HepG2 (cell line): ENCODE data around the gene TLCD3A. TPM values are rescaled to one million over a fixed set of nuclear protein-coding genes. Genes with fewer than 3 reads are reported as not detected.

Experiments
- BHLHE40 ChIP-seq: IDR thresholded peaks from 2 replicates; pipeline ENCODE4 v1.6.1; 2011; ENCODE audit warnings: low read length, improper control_type of control experiment
- CBFB ChIP-seq: sonication (generic); formaldehyde crosslinking; IDR thresholded peaks from 2 replicates; pipeline ENCODE4 v1.4.0; 2020; ENCODE audit warnings: missing genetic modification reagents
- GABPB1 ChIP-seq: IDR thresholded peaks from 2 replicates; pipeline ENCODE4 v1.6.1; 2016; ENCODE audit warnings: mild to moderate bottlenecking, missing genetic modification reagents, moderate library complexity, missing compliant biosample characterization
- GLI4 ChIP-seq: sonication (generic); formaldehyde crosslinking; IDR thresholded peaks from 2 replicates; pipeline ENCODE4 v1.5.1; 2020; ENCODE audit warnings: missing genetic modification reagents, mild to moderate bottlenecking, moderate library complexity, borderline replicate concordance
- GTF2F1 ChIP-seq: fragments of 150-350 bp; IDR thresholded peaks from 2 replicates; pipeline ENCODE4 v1.6.1; 2014; ENCODE audit warnings: low read length
- HNRNPUL1 ChIP-seq: fragments of 200-400 bp; formaldehyde crosslinking; IDR thresholded peaks from 2 replicates; pipeline ENCODE4 v1.6.1; 2017; ENCODE audit warnings: low read depth, mild to moderate bottlenecking, low read length, moderate library complexity
- ISL2 ChIP-seq: sonication (generic); formaldehyde crosslinking; IDR thresholded peaks from 2 replicates; pipeline ENCODE4 v1.5.0; 2020; ENCODE audit warnings: missing genetic modification reagents
- NFE2L1 ChIP-seq: sonication (generic); formaldehyde crosslinking; IDR thresholded peaks from 2 replicates; pipeline ENCODE4 v1.4.0; 2020; ENCODE audit warnings: missing genetic modification reagents, mild to moderate bottlenecking, borderline replicate concordance
- REST ChIP-seq, 2 experiments: IDR thresholded peaks; 2 replicates each; pipeline ENCODE4 v1.6.1; 2011 to 2012; ENCODE audit warnings: low read length in 2 of 2, borderline replicate concordance in 1 of 2, low read depth in 1 of 2, mild to moderate bottlenecking in 1 of 2, moderate library complexity in 1 of 2
- SPEN ChIP-seq: sonication (generic); formaldehyde crosslinking; IDR thresholded peaks from 2 replicates; pipeline ENCODE4 v1.5.1; 2020; ENCODE audit warnings: low read depth, mild to moderate bottlenecking, missing genetic modification reagents
- TARDBP ChIP-seq: sonication (generic); formaldehyde crosslinking; IDR thresholded peaks from 2 replicates; pipeline ENCODE4 v1.8.0; 2022; ENCODE audit warnings: mild to moderate bottlenecking, missing genetic modification reagents
- ZBTB20 ChIP-seq: sonication (generic); formaldehyde crosslinking; IDR thresholded peaks from 2 replicates; pipeline ENCODE4 v1.8.1; 2023; ENCODE audit warnings: missing genetic modification reagents, low read depth, mild to moderate bottlenecking, borderline replicate concordance
- ZFP36 ChIP-seq: fragments of 150-350 bp; IDR thresholded peaks from 2 replicates; pipeline ENCODE4 v1.6.1; 2018; ENCODE audit warnings: borderline replicate concordance, low read length, low read depth; ENCODE audit not compliant: partially characterized antibody
- ZNF143 ChIP-seq: sonication (generic); formaldehyde crosslinking; IDR thresholded peaks from 2 replicates; pipeline ENCODE4 v1.4.0; 2020; ENCODE audit warnings: missing genetic modification reagents
- ZNF354B ChIP-seq: sonication (generic); formaldehyde crosslinking; IDR thresholded peaks from 2 replicates; pipeline ENCODE4 v1.8.0; 2022; ENCODE audit warnings: mild to moderate bottlenecking, missing genetic modification reagents
- ZNF430 ChIP-seq: sonication (generic); formaldehyde crosslinking; IDR thresholded peaks from 2 replicates; pipeline ENCODE4 v1.9.0; 2021; ENCODE audit warnings: mild to moderate bottlenecking, missing genetic modification reagents
- ZNF432 ChIP-seq: sonication (generic); formaldehyde crosslinking; IDR thresholded peaks from 2 replicates; pipeline ENCODE4 v1.5.0; 2020; ENCODE audit warnings: missing genetic modification reagents, mild to moderate bottlenecking, borderline replicate concordance
- ZNF589 ChIP-seq: sonication (generic); formaldehyde crosslinking; conservative IDR thresholded peaks from 2 replicates; pipeline ENCODE4 v1.8.0; 2022; ENCODE audit warnings: mild to moderate bottlenecking, moderate library complexity, missing genetic modification reagents
- ZNF737 ChIP-seq: sonication (generic); formaldehyde crosslinking; IDR thresholded peaks from 2 replicates; pipeline ENCODE4 v1.5.0; 2020; ENCODE audit warnings: missing genetic modification reagents, mild to moderate bottlenecking, borderline replicate concordance
- ZNF766 ChIP-seq: sonication (generic); formaldehyde crosslinking; IDR thresholded peaks from 2 replicates; pipeline ENCODE4 v1.5.0; 2020; ENCODE audit warnings: missing genetic modification reagents, borderline replicate concordance
- polyA plus RNA-seq, 8 experiments: library from polyadenylated mRNA; depleted of rRNA in 3 of 8; stranded (reverse) in 7 of 8; unstranded in 1 of 8; fragments of >200 nt; fragmentation: Illumina TruSeq in 4 of 8; extraction: Trizol in 4 of 8; gene quantifications; 2 replicates each; pipeline versions ENCODE4 v1.2.1 to v1.2.3, GENCODE V29; 2011 to 2016; ENCODE audit warnings: low read depth in 4 of 8, missing spikeins in 1 of 8, mixed read lengths in 1 of 8; ENCODE audit not compliant: insufficient read depth in 1 of 8
- total RNA-seq, 5 experiments: library from RNA; depleted of rRNA; stranded (reverse); fragments of >200 nt; fragmentation: Illumina TruSeq; extraction: Trizol; gene quantifications; 2 replicates each; pipeline ENCODE4 v1.2.3, GENCODE V29; 2016; ENCODE audit warnings: low read depth in 1 of 5
- TF ChIP-seq, protein P1 (sequence below): sonication (generic); formaldehyde crosslinking; IDR thresholded peaks from 2 replicates; pipeline ENCODE4 v1.4.0; 2020; ENCODE audit warnings: missing genetic modification reagents, mild to moderate bottlenecking, borderline replicate concordance
- TF ChIP-seq, protein P2 (sequence below): sonication (generic); formaldehyde crosslinking; IDR thresholded peaks from 2 replicates; pipeline ENCODE4 v1.5.0; 2020; ENCODE audit warnings: missing genetic modification reagents, mild to moderate bottlenecking, borderline replicate concordance

The TLCD3A gene
- total and polyA plus RNA-seq, 2 of the 13 experiments (the other 11 are each of a cell fraction or from before 2014, with no cell fraction given), result 25.2 to 46.6 TPM

DNA sequence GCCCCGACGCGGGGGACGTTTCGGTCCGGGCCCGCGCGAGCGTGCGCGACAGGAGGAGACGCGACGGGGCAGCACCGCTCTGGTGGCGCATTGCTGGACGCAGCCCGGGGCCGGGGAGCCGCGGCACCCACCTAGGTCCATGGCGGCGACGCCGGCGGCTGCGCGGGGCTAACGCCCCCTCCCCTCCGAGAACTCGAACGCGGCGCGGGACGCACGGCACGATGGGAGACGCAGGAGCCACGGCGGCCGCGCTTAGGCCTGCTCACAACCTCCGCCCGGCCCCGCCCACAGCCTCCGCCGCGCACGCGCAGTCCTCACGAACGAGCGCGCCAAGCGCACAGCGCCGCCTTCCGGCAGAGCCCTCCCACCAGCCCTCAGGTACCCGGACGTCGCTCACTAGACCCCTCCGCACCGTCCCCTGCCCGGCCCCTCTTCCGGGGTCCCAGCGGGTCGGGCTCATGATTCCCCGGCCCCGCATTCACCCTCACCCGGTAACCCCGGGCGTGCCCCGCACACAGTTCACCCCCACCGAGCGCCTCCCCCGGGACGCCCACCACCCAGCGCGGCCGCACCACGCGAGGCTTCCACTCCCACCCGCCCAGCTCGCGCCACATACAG lies 19.7 kb downstream of the TLCD3A start, which contains the start of gene GEMIN4 (continued):
- no peak for TF ChIP-seq REST (IDR thresholded peaks at IDR 0.05; ENCODE audit: borderline replicate concordance in 1 of 2, low read depth in 1 of 2, low read length in 2 of 2)
- peak; percentile 67; the same call in 1 of the 2 replicates for TF ChIP-seq ZNF354B
- TF ChIP-seq HNRNPUL1, result 0 out of 2 replicates have a peak, but pooled peaks have one; percentile 36
- no peak for TF ChIP-seq NFE2L1 (CRISPR knock-in tag)
- TF ChIP-seq ZNF432 (CRISPR knock-in tag), result peak; percentile 23; the same call in 1 of the 2 replicates
- peak; percentile 97 for TF ChIP-seq SPEN
- peak; percentile 53; the same call in 1 of the 2 replicates for TF ChIP-seq ZNF430
- TF ChIP-seq GLI4, result peak; percentile 74; the same call in 1 of the 2 replicates
- TF ChIP-seq GABPB1 (CRISPR knock-in tag), result peak; percentile 87
- TF ChIP-seq BHLHE40, result 0 out of 2 replicates have a peak, but pooled peaks have one; percentile 21
- TF ChIP-seq ZNF766 (CRISPR knock-in tag), result peak; percentile 67
- TF ChIP-seq TARDBP (CRISPR knock-in tag), result peak; percentile 80
- peak; percentile 86 for TF ChIP-seq ZNF143
- TF ChIP-seq GTF2F1, result no peak
- TF ChIP-seq ZNF589 (CRISPR knock-in tag), result peak; percentile 77; the same call in 1 of the 2 replicates
- TF ChIP-seq ZBTB20 (CRISPR knock-in tag), result peak; percentile 50; the same call in 1 of the 2 replicates
- no peak for TF ChIP-seq ZFP36
- TF ChIP-seq CBFB, result peak; percentile 62; the same call in 1 of the 2 replicates
- TF ChIP-seq ISL2, result peak; percentile 38; the same call in 1 of the 2 replicates
- TF ChIP-seq ZNF737 (CRISPR knock-in tag), result no peak
- TF ChIP-seq, protein P1, sequence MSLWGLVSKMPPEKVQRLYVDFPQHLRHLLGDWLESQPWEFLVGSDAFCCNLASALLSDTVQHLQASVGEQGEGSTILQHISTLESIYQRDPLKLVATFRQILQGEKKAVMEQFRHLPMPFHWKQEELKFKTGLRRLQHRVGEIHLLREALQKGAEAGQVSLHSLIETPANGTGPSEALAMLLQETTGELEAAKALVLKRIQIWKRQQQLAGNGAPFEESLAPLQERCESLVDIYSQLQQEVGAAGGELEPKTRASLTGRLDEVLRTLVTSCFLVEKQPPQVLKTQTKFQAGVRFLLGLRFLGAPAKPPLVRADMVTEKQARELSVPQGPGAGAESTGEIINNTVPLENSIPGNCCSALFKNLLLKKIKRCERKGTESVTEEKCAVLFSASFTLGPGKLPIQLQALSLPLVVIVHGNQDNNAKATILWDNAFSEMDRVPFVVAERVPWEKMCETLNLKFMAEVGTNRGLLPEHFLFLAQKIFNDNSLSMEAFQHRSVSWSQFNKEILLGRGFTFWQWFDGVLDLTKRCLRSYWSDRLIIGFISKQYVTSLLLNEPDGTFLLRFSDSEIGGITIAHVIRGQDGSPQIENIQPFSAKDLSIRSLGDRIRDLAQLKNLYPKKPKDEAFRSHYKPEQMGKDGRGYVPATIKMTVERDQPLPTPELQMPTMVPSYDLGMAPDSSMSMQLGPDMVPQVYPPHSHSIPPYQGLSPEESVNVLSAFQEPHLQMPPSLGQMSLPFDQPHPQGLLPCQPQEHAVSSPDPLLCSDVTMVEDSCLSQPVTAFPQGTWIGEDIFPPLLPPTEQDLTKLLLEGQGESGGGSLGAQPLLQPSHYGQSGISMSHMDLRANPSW (CRISPR knock-in tag), result peak; percentile 42; the same call in 1 of the 2 replicates
- TF ChIP-seq, protein P2, sequence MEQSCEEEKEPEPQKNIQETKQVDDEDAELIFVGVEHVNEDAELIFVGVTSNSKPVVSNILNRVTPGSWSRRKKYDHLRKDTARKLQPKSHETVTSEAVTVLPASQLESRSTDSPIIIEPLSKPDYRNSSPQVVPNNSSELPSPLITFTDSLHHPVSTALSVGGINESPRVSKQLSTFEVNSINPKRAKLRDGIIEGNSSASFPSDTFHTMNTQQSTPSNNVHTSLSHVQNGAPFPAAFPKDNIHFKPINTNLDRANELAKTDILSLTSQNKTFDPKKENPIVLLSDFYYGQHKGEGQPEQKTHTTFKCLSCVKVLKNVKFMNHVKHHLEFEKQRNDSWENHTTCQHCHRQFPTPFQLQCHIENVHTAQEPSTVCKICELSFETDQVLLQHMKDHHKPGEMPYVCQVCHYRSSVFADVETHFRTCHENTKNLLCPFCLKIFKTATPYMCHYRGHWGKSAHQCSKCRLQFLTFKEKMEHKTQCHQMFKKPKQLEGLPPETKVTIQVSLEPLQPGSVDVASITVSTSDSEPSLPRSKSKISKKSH (CRISPR knock-in tag), result peak; percentile 47; the same call in 1 of the 2 replicates
